K562 (cell line): ENCODE data around the gene PPARG.

Experiments used
- ARHGAP35 ChIP-seq: fragments of 450-650 bp; IDR thresholded peaks from 2 replicates; pipeline ENCODE4 v1.6.1; 2018; ENCODE audit not compliant: partially characterized antibody
- CAMTA2 ChIP-seq: fragments of 250-450 bp; sonication (Bioruptor Pico); conservative IDR thresholded peaks from 2 replicates; pipeline ENCODE4 v1.5.1; 2022
- CBX2 ChIP-seq: fragments of 200-600 bp; sonication (generic); IDR thresholded peaks from one replicate; pipeline ENCODE4 v1.6.1; 2012; ENCODE audit warnings: mild to moderate bottlenecking, low read length, inconsistent platforms; ENCODE audit not compliant: insufficient read depth, poor library complexity, severe bottlenecking
- CEBPB ChIP-seq: fragments of 450-650 bp; IDR thresholded peaks from 2 replicates; pipeline ENCODE4 v1.6.1; 2016; ENCODE audit warnings: missing genetic modification characterization, missing compliant biosample characterization
- ETS2 ChIP-seq: IDR thresholded peaks from 2 replicates; pipeline ENCODE4 v1.6.1; 2016; ENCODE audit warnings: borderline replicate concordance, missing genetic modification characterization, mild to moderate bottlenecking, moderate library complexity, missing compliant biosample characterization; ENCODE audit not compliant: poor library complexity, severe bottlenecking
- MYC ChIP-seq, 2 experiments: fragments of 250-450 bp in 1 of 2; sonication (Bioruptor Pico) in 1 of 2; IDR thresholded peaks; 2 replicates each; pipeline versions ENCODE4 v1.5.1 to v1.6.1; 2012 to 2021; ENCODE audit warnings: low read depth in 2 of 2, borderline replicate concordance in 1 of 2, improper control_type of control experiment in 1 of 2, low read length in 1 of 2, mild to moderate bottlenecking in 1 of 2, moderate library complexity in 1 of 2
- SRF ChIP-seq, 2 experiments: fragments of 250-450, 450-650 bp in 1 of 2; sonication (Bioruptor Pico) in 1 of 2; sonication (generic) in 1 of 2; formaldehyde crosslinking; IDR thresholded peaks; 2 replicates each; pipeline versions ENCODE4 v1.5.0 to v1.5.1; 2020 to 2022; ENCODE audit warnings: mild to moderate bottlenecking in 1 of 2, missing genetic modification reagents in 1 of 2
- ZSCAN32 ChIP-seq: fragments of 450-650 bp; formaldehyde crosslinking; IDR thresholded peaks from 2 replicates; pipeline ENCODE4 v1.4.0; 2020; ENCODE audit warnings: mild to moderate bottlenecking, moderate library complexity
- TF ChIP-seq, protein P1 (sequence below), 3 experiments: IDR thresholded peaks in 2 of 3; conservative IDR thresholded peaks in 1 of 3; 2 replicates each; pipeline ENCODE4 v1.5.1; 2011 to 2012; ENCODE audit warnings: low read length in 3 of 3, mild to moderate bottlenecking in 3 of 3, control low read depth in 2 of 3, improper control_type of control experiment in 1 of 3, inconsistent platforms in 1 of 3, low read depth in 1 of 3, mixed read lengths in 1 of 3, moderate library complexity in 1 of 3; ENCODE audit not compliant: insufficient read depth in 2 of 3
- TF ChIP-seq, protein P2 (sequence below): fragments of 450-650 bp; conservative IDR thresholded peaks from 2 replicates; pipeline ENCODE4 v1.6.1; 2016; ENCODE audit warnings: missing genetic modification characterization, low read depth, mild to moderate bottlenecking, control low read depth, missing compliant biosample characterization

DNA sequence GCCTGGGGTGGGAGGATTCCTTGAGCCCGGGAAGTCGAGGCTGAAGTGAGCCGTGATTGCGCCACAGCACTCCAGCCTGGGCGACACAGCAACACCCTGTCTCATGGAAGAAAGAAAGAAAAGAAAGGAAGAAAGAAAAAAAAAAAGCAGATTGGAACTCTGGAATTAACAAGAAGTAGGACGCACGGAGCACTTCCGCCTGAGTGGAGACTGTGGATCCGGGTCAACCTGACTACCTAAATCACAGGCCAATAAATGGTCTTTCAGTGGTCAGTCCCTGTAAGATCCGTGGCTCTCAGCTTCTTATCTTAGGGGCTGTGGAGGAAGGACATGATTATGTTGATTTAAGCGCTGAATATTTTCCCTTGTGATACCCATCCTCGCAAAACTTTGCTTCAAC lies 2.4 kb upstream of the PPARG start:
- TF ChIP-seq CBX2 (no peak), CEBPB (tag) (no peak), ARHGAP35 (no peak), ETS2 (tag) (no peak), SRF (CRISPR knock-in tag; IDR thresholded peaks at IDR 0.05) (no peak), ZSCAN32 (CRISPR knock-in tag) (no peak), MYC (IDR thresholded peaks at IDR 0.05; ENCODE audit: low read depth, low read length) (no peak), MYC (CRISPR knock-in tag; IDR thresholded peaks at IDR 0.05; ENCODE audit: borderline replicate concordance, low read depth) (no peak), CAMTA2 (CRISPR knock-in tag) (no peak)
- TF ChIP-seq, protein P1, sequence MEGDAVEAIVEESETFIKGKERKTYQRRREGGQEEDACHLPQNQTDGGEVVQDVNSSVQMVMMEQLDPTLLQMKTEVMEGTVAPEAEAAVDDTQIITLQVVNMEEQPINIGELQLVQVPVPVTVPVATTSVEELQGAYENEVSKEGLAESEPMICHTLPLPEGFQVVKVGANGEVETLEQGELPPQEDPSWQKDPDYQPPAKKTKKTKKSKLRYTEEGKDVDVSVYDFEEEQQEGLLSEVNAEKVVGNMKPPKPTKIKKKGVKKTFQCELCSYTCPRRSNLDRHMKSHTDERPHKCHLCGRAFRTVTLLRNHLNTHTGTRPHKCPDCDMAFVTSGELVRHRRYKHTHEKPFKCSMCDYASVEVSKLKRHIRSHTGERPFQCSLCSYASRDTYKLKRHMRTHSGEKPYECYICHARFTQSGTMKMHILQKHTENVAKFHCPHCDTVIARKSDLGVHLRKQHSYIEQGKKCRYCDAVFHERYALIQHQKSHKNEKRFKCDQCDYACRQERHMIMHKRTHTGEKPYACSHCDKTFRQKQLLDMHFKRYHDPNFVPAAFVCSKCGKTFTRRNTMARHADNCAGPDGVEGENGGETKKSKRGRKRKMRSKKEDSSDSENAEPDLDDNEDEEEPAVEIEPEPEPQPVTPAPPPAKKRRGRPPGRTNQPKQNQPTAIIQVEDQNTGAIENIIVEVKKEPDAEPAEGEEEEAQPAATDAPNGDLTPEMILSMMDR (IDR thresholded peaks at IDR 0.05 in 2 of 3, conservative IDR thresholded peaks at IDR 0.05 in 1 of 3; ENCODE audit: insufficient read depth in 2 of 3, low read depth in 1 of 3, low read length in 3 of 3), result no peak
- TF ChIP-seq, protein P2, sequence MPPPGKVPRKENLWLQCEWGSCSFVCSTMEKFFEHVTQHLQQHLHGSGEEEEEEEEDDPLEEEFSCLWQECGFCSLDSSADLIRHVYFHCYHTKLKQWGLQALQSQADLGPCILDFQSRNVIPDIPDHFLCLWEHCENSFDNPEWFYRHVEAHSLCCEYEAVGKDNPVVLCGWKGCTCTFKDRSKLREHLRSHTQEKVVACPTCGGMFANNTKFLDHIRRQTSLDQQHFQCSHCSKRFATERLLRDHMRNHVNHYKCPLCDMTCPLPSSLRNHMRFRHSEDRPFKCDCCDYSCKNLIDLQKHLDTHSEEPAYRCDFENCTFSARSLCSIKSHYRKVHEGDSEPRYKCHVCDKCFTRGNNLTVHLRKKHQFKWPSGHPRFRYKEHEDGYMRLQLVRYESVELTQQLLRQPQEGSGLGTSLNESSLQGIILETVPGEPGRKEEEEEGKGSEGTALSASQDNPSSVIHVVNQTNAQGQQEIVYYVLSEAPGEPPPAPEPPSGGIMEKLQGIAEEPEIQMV, result no peak
